Activated T-helper 2 cell treated with anti-CD3 and anti-CD28 coated beads, Interferon-gamma antibody, Interleukin-2, Interleukin-4, amounts not matched to agents 10 μg/mL and 5 μg/mL and 100 μg/mL, durations not matched to agents 14 hours and 24 hours and 36 hours (primary cell): ENCODE results near the gene C9orf152. TPM values are rescaled to one million over a fixed set of nuclear protein-coding genes. Genes with fewer than 3 reads are reported as not detected.

Source experiments
- DNase-seq: peaks from one replicate; pipeline ENCODE4 v3.0.0; 2021; ENCODE audit warnings: low spot score
- H3K27ac Mint-ChIP-seq: one replicate; pipeline ENCODE4 v1.8.0; 2021; ENCODE audit warnings: mixed read lengths
- H3K27me3 Mint-ChIP-seq: one replicate; pipeline ENCODE4 v1.8.0; 2021; ENCODE audit warnings: low read depth, mixed read lengths
- H3K36me3 Mint-ChIP-seq: one replicate; pipeline ENCODE4 v1.8.0; 2021; ENCODE audit warnings: low read depth, mixed read lengths
- H3K4me1 Mint-ChIP-seq: one replicate; pipeline ENCODE4 v1.8.0; 2021; ENCODE audit warnings: low read depth, mixed read lengths
- H3K4me3 Mint-ChIP-seq: one replicate; pipeline ENCODE4 v1.8.0; 2021; ENCODE audit warnings: low read depth, mild to moderate bottlenecking, moderate library complexity, mixed read lengths
- H3K9me3 Mint-ChIP-seq: one replicate; pipeline ENCODE4 v1.8.0; 2021; ENCODE audit warnings: mixed read lengths
- intact Hi-C: fragments of 100-400 bp; cut with micrococcal nuclease; formaldehyde crosslinking; loops from one replicate; pipeline ENCODE4 v1.15.1; 2023
- total RNA-seq: library from RNA; stranded (reverse); gene quantifications from 2 replicates; pipeline ENCODE4 v1.2.3, GENCODE V29; 2022

The C9orf152 gene
- total RNA-seq, 1 donor from 2014 or later: not detected

DNA sequence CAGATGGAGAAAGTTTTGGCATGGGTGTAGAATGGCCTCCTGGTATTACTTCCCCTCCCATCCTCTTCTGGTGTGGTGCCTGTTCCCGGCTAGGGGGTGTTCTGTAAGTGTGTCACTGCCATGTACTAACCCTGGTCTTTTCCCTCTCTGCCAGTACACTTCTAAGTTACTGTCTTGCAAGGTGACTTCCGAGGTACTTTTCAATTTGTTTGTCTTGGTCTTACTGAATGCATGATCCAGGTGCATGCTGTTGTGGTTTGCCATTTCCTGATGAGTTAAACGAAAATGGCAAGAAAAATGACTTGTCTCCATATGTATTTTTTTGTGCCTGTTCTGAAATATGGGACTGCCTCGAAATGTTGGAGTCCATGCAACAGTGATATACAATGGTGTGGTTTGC lies 46.0 kb downstream of the C9orf152 start:
- intact Hi-C loops: no loop called here
- DNase-seq: no peak
- Mint-ChIP-seq H3K27ac (peak overlapping the region; percentile 42), H3K4me1 (peaks cover 72% of the 10 kb centered on the region), H3K36me3 (peaks cover 68% of the 10 kb centered on the region), H3K27me3 (no peaks in the 10 kb centered on the region), H3K9me3 (no peaks in the 10 kb centered on the region), H3K4me3 (peak overlapping the region; percentile 26)

DNA sequence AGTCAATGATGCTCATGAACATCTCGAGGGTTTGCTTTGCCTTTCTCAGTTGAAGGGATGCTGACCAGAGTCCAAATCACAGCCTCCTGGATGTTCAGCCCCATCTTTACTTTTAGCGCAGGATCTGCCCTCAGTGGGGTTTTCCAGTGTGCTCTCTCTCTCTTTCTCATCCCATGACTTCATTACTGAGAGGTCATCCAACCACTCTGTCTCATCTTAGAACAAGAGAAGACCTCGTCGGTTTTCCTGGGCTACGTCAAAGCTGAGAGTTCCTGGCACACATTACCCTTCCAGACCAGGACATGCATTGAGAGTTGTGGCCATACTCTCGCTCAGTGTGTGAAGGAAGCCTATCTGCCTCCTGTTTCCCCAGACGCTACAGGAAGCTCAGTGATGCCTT lies 47.3 kb downstream of the C9orf152 start:
- no peaks in the 10 kb centered on the region for H3K9me3 Mint-ChIP-seq
- H3K27ac Mint-ChIP-seq: peak overlapping the region; percentile 70
- H3K4me3 Mint-ChIP-seq: no peak overlapping the region

DNA sequence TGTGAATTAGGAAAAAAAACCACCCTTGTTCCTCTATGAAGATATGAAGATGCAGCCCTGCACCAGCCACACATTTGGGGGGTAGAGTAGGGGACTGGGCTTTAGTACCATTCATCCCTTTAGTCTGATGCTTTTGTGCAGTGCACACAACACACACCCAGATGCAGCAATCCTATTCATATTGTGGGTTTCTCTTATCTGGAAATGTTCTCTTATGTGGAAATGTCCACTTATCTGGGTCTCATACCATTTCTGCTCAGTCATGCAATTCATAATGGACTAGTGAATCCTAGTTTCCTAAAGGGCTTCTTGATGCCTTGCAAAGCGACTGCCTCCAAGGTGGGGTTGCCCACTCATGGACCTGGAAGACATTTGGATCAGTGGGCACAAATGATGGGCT lies 47.8 kb downstream of the C9orf152 start:
- no peak overlapping the region for H3K4me3 Mint-ChIP-seq
- DNase-seq: no peak
- peak overlapping the region; percentile 71 for H3K27ac Mint-ChIP-seq
- intact Hi-C loops: no loop called here
- H3K36me3 Mint-ChIP-seq: peaks cover 63% of the 10 kb centered on the region
- no peaks in the 10 kb centered on the region for H3K27me3 Mint-ChIP-seq
- H3K4me1 Mint-ChIP-seq: peaks cover 86% of the 10 kb centered on the region
- H3K9me3 Mint-ChIP-seq: no peaks in the 10 kb centered on the region

More for the DNA sequence above, 47.3 kb downstream of the C9orf152 start:
- intact Hi-C loops: no loop called here
- Mint-ChIP-seq H3K4me1 (peaks cover 81% of the 10 kb centered on the region), H3K36me3 (peaks cover 68% of the 10 kb centered on the region), H3K27me3 (no peaks in the 10 kb centered on the region)
- DNase-seq: no peak

DNA sequence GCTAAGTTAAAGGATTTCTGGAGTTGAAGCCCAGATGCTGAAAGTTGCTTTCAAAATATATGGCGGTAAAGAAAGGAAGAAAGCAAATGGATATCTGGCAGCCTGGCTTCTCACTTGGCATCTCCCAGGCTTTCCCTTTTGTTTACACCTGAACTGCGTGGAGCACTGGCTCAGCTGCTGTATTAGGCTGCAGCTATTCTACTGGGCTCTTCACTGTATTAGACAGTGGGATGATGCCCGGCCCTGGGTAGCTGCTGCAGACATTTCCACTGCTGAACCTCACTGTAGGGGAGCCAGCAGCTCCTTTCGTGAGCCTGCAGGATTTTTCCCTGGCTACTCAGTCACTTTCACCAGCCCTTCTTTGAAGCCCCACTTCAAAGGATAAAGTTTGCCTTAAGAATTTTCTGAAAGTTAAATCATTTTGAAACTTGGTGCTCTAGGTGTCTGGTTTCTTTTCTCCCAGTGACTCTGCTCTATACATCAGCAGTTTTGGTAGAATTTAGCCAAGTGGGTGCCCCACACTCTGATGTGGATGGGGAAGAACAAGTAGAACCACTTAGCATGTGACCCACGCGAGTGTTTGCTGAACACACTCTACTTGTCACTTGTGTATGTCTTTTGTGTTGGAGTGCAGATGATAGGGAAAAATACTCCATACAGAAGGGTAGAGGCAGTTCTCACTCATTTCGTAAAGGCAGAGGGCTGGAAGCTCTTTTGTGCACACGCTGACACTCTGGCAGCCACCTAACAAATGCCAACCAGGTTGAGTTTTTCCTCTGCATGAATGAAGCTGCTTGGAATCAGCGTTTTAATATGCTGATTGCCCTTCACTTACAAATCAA lies 49.9 kb downstream of the C9orf152 start:
- no peak for DNase-seq
- no peak overlapping the region for H3K4me3 Mint-ChIP-seq
- intact Hi-C loops: loop anchor here (10.0 kb wide), 1 partner anchor 1053 kb away; no protein-coding TSS in a partner anchor
- H3K4me1 Mint-ChIP-seq: peaks cover 95% of the 10 kb centered on the region
- no peaks in the 10 kb centered on the region for H3K27me3 Mint-ChIP-seq
- H3K36me3 Mint-ChIP-seq: peaks cover 61% of the 10 kb centered on the region
- peak overlapping the region; percentile 86 for H3K27ac Mint-ChIP-seq
- no peaks in the 10 kb centered on the region for H3K9me3 Mint-ChIP-seq

DNA sequence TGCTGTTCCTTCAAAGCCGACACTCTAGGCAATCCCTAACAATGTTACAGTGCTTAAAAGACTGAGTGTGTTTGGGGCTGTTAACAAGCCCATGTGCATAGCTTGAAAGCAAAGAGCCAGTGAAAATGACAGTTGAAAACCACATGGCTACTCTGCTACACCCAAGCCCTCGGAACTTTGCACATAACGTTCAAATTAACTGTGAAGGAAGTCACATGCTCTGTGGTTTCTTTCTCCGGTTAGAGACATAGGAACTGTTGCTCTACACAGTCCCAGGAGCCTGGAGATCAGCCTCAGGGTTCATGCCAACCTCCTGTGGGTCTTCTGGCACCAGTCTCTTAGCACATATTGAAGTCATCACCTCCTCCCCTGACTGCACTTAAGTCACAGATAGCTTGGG lies 51.1 kb downstream of the C9orf152 start:
- peak; percentile 62 for DNase-seq
- H3K36me3 Mint-ChIP-seq: peaks cover 57% of the 10 kb centered on the region
- intact Hi-C loops: loop anchor here (10.0 kb wide), 1 partner anchor 1052 kb away; no protein-coding TSS in a partner anchor
- H3K9me3 Mint-ChIP-seq: no peaks in the 10 kb centered on the region
- H3K4me3 Mint-ChIP-seq: peak overlapping the region; percentile 70
- no peaks in the 10 kb centered on the region for H3K27me3 Mint-ChIP-seq
- H3K27ac Mint-ChIP-seq: peak overlapping the region; percentile 86
- peaks cover 98% of the 10 kb centered on the region for H3K4me1 Mint-ChIP-seq

DNA sequence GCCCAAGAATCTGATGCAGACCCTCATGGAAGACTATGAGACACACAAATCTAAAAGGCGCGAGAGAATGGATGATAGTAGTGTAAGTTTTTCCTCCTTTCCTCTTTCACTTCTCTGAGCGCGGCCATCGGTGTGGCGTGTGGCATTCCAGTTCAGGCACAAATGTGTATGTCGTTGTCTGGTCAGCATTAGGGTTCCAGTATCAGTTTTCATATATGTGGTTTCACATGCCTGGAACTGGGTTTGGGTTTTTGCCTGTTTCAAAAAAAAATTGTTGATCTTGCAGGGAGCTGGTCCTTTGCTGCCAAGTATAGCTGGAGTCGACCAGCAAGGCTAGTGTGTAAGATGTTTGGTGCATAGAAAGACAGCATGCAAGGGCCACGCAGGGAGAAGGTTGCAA lies 51.5 kb downstream of the C9orf152 start:
- peaks cover 98% of the 10 kb centered on the region for H3K4me1 Mint-ChIP-seq
- intact Hi-C loops: loop anchor here (10.0 kb wide), 1 partner anchor 1052 kb away; no protein-coding TSS in a partner anchor
- no peak for DNase-seq
- peaks cover 56% of the 10 kb centered on the region for H3K36me3 Mint-ChIP-seq
- H3K27me3 Mint-ChIP-seq: no peaks in the 10 kb centered on the region
- H3K27ac Mint-ChIP-seq: peak overlapping the region; percentile 86
- no peaks in the 10 kb centered on the region for H3K9me3 Mint-ChIP-seq
- H3K4me3 Mint-ChIP-seq: peak overlapping the region; percentile 70

DNA sequence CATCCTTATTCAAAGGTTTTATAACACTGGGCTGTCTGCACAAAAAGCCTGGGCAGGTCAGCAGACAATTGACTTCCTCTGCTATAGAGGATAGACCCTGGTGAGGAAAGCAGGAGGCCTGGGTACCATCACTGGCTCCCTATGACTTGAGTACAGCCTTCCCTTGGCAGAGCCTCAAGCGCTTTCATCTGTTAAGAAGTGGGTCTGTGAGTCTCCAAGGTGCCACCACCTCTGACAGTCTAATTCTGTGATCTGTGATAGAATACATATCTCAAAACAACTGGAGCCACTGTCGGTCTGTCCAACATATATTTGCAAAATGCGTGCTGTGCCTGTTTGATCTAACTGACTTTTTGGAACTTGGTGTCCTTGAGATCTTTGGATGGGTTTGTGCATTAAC lies 52.2 kb downstream of the C9orf152 start:
- peaks cover 56% of the 10 kb centered on the region for H3K36me3 Mint-ChIP-seq
- H3K4me1 Mint-ChIP-seq: peaks cover 98% of the 10 kb centered on the region
- H3K27ac Mint-ChIP-seq: peak overlapping the region; percentile 86
- H3K9me3 Mint-ChIP-seq: no peaks in the 10 kb centered on the region
- H3K4me3 Mint-ChIP-seq: no peak overlapping the region
- intact Hi-C loops: loop anchor here (10.0 kb wide), 1 partner anchor 1051 kb away; no protein-coding TSS in a partner anchor
- DNase-seq: no peak
- no peaks in the 10 kb centered on the region for H3K27me3 Mint-ChIP-seq

DNA sequence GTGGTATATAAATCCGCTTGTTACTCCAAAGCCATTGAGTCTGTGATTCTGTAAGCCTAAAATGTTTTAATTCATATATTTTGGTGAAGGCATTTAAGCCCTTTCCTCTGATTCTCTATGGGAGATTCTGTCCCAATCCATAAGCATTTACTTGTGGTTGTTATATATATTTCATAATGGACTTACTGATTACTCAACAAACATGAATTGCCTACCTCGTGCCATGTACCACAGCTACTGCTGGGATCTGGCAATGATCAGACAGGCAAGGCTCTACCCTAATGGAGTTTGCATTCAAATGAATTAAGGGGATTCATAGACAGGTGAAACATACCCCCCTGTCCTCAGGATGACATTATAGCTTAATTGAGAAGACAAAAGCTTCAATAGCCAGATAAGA lies 54.5 kb downstream of the C9orf152 start:
- peaks cover 95% of the 10 kb centered on the region for H3K4me1 Mint-ChIP-seq
- intact Hi-C loops: loop anchor here (1.0 to 10.0 kb wide), 3 partner anchors 250 to 1049 kb away; no protein-coding TSS in a partner anchor

DNA sequence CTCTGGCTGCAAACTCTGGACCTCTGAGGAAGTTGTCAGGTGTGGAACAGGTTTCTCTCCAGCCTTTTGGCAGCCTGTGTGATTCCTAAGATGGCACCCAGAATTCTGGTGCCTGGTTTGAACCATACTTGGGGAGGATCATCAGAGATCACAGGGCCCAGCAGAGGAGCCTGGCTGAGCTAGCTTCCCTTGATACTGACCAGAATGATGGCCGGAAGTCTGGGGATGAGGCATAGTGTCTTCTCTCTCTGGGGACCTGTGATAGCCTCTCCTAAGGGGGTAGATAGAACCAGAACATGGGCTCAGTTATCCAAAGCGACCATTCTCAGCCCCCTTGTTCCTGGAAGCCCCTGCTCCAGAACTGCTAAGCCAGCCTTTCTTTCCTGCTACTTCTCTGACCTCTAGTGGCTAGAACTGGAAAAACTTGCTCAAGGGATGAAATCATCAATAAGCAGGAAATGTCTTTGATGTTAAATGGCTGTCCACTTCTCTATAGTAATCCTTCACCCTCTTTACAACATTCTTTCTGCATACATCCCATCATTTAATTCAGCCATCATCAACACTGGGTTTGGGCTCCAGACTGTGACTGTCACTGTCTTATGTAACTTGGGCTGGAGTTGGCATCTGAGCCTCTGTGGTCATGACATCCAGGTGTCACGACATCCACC lies 55.1 kb downstream of the C9orf152 start:
- Mint-ChIP-seq H3K4me3 (peak overlapping the region; percentile 37), H3K9me3 (peaks cover 4% of the 10 kb centered on the region), H3K4me1 (peaks cover 95% of the 10 kb centered on the region), H3K27me3 (no peaks in the 10 kb centered on the region), H3K36me3 (peaks cover 49% of the 10 kb centered on the region), H3K27ac (peak overlapping the region; percentile 77)
- intact Hi-C loops: loop anchor here (1.0 to 10.0 kb wide), 3 partner anchors 250 to 1048 kb away; no protein-coding TSS in a partner anchor
- DNase-seq: no peak

More for the DNA sequence above, 54.5 kb downstream of the C9orf152 start:
- no peaks in the 10 kb centered on the region for H3K27me3 Mint-ChIP-seq
- H3K4me3 Mint-ChIP-seq: no peak overlapping the region
- DNase-seq: no peak
- H3K27ac Mint-ChIP-seq: no peak overlapping the region
- H3K36me3 Mint-ChIP-seq: peaks cover 51% of the 10 kb centered on the region
- H3K9me3 Mint-ChIP-seq: peaks cover 4% of the 10 kb centered on the region

Other genes starting within 250 kb of the C9orf152 start
- gene TXN, start 48.3 kb upstream of the C9orf152 start, total RNA-seq: 539 and 551 TPM in 2 replicates
- gene TXNDC8, start 129.7 kb upstream of the C9orf152 start, total RNA-seq: not detected in 2 replicates